T-helper 22 cell (primary cell): ENCODE data around the gene KCTD1.

ENCODE experiments used
- DNase-seq: peaks from one replicate; pipeline ENCODE4 v3.0.0-alpha.2; 2020; ENCODE audit warnings: low read depth

KCTD1 gene

GRCh38 chr18:26424428-26425147 lies 123.8 kb downstream of the KCTD1 start:
- DNase-seq = no peak

GRCh38 chr18:26422472-26423162 lies 125.7 kb downstream of the KCTD1 start:
- DNase-seq = no peak

- no peak for DNase-seq
Observed at GRCh38 chr18:26421931-26422330, 126.4 kb downstream of the KCTD1 start.

- DNase-seq = no peak
Observed at GRCh38 chr18:26421503-26421902, 126.8 kb downstream of the KCTD1 start.

- DNase-seq = no peak
Observed at GRCh38 chr18:26419746-26420145, 128.6 kb downstream of the KCTD1 start.

GRCh38 chr18:26418225-26418624 lies 130.1 kb downstream of the KCTD1 start:
- DNase-seq = no peak

- no peak for DNase-seq
Observed at GRCh38 chr18:26417190-26417589, 131.2 kb downstream of the KCTD1 start.

GRCh38 chr18:26416652-26417150 lies 131.7 kb downstream of the KCTD1 start:
- no peak for DNase-seq

GRCh38 chr18:26415631-26416030 lies 132.7 kb downstream of the KCTD1 start:
- no peak for DNase-seq

GRCh38 chr18:26414901-26415440 lies 133.4 kb downstream of the KCTD1 start:
- DNase-seq = no peak

GRCh38 chr18:26409091-26409490 lies 139.3 kb downstream of the KCTD1 start:
- DNase-seq = no peak

GRCh38 chr18:26407736-26408601 lies 140.4 kb downstream of the KCTD1 start:
- no peak for DNase-seq

- DNase-seq = no peak
Observed at GRCh38 chr18:26406854-26407517, 141.4 kb downstream of the KCTD1 start.

GRCh38 chr18:26406324-26406723 lies 142.0 kb downstream of the KCTD1 start:
- no peak for DNase-seq

- no peak for DNase-seq
Observed at GRCh38 chr18:26405190-26405801, 143.1 kb downstream of the KCTD1 start.
